HCT116 (cell line): ENCODE results near the gene METTL15.

Source experiments
- EZH2 ChIP-seq: fragments of 200-600 bp; sonication (generic); IDR thresholded peaks from 2 replicates; pipeline ENCODE4 v1.6.1; 2017; ENCODE audit warnings: antibody characterized with exemption, mixed run types
- EZH2phosphoT487 ChIP-seq: fragments of 200-600 bp; IDR thresholded peaks from 2 replicates; pipeline ENCODE4 v1.6.1; 2018; ENCODE audit warnings: antibody characterized with exemption, borderline replicate concordance
- POLR2A ChIP-seq: IDR thresholded peaks from 2 replicates; pipeline ENCODE4 v1.7.0; 2011; ENCODE audit warnings: borderline replicate concordance; ENCODE audit not compliant: insufficient read depth, insufficient read length; ENCODE audit errors: extremely low read depth
- POLR2AphosphoS5 ChIP-seq: IDR thresholded peaks from 2 replicates; pipeline ENCODE4 v1.6.1; 2011; ENCODE audit warnings: mild to moderate bottlenecking, low read depth, low read length, moderate library complexity
- SIN3A ChIP-seq: IDR thresholded peaks from 2 replicates; pipeline ENCODE4 v1.6.1; 2012; ENCODE audit warnings: low read depth
- SP1 ChIP-seq: IDR thresholded peaks from 2 replicates; pipeline ENCODE4 v1.6.1; 2012; ENCODE audit warnings: low read depth
- TF ChIP-seq, protein P1 (sequence below), 3 experiments: fragments of 200-600 bp in 1 of 3; sonication (generic) in 1 of 3; IDR thresholded peaks in 2 of 3; conservative IDR thresholded peaks in 1 of 3; 2 replicates each; pipeline ENCODE4 v1.5.1; 2012 to 2017; ENCODE audit warnings: low read depth in 2 of 3, low read length in 2 of 3, antibody characterized with exemption in 1 of 3, borderline replicate concordance in 1 of 3, control low read depth in 1 of 3, mild to moderate bottlenecking in 1 of 3, mixed read lengths in 1 of 3, mixed run types in 1 of 3, moderate library complexity in 1 of 3; ENCODE audit not compliant: insufficient read depth in 1 of 3
- TF ChIP-seq, protein P2 (sequence below): IDR thresholded peaks from 2 replicates; pipeline ENCODE4 v1.6.1; 2011; ENCODE audit warnings: mild to moderate bottlenecking, low read length, moderate library complexity; ENCODE audit not compliant: insufficient replicate concordance; ENCODE audit errors: extremely low read depth
- TF ChIP-seq, protein P3 (sequence below): IDR thresholded peaks from 2 replicates; pipeline ENCODE4 v1.6.1; 2012
- TF ChIP-seq, protein P4 (sequence below): IDR thresholded peaks from 2 replicates; pipeline ENCODE4 v1.6.1; 2012; ENCODE audit warnings: low read depth

DNA sequence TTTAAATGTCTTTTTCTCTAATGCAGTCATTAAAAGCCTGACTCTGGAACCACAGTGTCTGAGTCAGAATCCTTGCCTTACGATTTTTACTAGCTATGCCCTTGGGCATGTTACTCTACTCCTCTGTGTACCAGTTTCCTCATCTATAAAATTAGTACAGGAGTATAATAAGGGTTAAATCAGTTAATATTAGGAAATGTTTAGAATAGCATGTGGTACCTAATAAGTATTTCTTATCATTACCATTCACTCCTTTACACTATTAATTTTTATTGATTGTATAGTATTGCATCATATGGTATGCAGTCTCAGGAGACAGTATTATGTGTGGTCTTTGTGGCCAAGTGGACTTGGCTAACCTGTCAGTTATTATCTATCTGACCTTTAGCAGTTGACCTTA lies 68.2 kb downstream of the METTL15 start:
- TF ChIP-seq POLR2A, result no peak
- TF ChIP-seq, protein P1, sequence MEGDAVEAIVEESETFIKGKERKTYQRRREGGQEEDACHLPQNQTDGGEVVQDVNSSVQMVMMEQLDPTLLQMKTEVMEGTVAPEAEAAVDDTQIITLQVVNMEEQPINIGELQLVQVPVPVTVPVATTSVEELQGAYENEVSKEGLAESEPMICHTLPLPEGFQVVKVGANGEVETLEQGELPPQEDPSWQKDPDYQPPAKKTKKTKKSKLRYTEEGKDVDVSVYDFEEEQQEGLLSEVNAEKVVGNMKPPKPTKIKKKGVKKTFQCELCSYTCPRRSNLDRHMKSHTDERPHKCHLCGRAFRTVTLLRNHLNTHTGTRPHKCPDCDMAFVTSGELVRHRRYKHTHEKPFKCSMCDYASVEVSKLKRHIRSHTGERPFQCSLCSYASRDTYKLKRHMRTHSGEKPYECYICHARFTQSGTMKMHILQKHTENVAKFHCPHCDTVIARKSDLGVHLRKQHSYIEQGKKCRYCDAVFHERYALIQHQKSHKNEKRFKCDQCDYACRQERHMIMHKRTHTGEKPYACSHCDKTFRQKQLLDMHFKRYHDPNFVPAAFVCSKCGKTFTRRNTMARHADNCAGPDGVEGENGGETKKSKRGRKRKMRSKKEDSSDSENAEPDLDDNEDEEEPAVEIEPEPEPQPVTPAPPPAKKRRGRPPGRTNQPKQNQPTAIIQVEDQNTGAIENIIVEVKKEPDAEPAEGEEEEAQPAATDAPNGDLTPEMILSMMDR (IDR thresholded peaks at IDR 0.05 in 2 of 3, conservative IDR thresholded peaks at IDR 0.05 in 1 of 3; ENCODE audit: borderline replicate concordance in 1 of 3, insufficient read depth in 1 of 3, low read depth in 2 of 3, low read length in 2 of 3), result no peak
- no peak for TF ChIP-seq EZH2
- TF ChIP-seq, protein P2, sequence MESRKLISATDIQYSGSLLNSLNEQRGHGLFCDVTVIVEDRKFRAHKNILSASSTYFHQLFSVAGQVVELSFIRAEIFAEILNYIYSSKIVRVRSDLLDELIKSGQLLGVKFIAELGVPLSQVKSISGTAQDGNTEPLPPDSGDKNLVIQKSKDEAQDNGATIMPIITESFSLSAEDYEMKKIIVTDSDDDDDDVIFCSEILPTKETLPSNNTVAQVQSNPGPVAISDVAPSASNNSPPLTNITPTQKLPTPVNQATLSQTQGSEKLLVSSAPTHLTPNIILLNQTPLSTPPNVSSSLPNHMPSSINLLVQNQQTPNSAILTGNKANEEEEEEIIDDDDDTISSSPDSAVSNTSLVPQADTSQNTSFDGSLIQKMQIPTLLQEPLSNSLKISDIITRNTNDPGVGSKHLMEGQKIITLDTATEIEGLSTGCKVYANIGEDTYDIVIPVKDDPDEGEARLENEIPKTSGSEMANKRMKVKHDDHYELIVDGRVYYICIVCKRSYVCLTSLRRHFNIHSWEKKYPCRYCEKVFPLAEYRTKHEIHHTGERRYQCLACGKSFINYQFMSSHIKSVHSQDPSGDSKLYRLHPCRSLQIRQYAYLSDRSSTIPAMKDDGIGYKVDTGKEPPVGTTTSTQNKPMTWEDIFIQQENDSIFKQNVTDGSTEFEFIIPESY, result no peak
- no peak for TF ChIP-seq SIN3A
- no peak for TF ChIP-seq POLR2AphosphoS5
- TF ChIP-seq, protein P3, sequence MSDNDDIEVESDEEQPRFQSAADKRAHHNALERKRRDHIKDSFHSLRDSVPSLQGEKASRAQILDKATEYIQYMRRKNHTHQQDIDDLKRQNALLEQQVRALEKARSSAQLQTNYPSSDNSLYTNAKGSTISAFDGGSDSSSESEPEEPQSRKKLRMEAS, result no peak
- TF ChIP-seq EZH2phosphoT487, result no peak
- TF ChIP-seq, protein P4, sequence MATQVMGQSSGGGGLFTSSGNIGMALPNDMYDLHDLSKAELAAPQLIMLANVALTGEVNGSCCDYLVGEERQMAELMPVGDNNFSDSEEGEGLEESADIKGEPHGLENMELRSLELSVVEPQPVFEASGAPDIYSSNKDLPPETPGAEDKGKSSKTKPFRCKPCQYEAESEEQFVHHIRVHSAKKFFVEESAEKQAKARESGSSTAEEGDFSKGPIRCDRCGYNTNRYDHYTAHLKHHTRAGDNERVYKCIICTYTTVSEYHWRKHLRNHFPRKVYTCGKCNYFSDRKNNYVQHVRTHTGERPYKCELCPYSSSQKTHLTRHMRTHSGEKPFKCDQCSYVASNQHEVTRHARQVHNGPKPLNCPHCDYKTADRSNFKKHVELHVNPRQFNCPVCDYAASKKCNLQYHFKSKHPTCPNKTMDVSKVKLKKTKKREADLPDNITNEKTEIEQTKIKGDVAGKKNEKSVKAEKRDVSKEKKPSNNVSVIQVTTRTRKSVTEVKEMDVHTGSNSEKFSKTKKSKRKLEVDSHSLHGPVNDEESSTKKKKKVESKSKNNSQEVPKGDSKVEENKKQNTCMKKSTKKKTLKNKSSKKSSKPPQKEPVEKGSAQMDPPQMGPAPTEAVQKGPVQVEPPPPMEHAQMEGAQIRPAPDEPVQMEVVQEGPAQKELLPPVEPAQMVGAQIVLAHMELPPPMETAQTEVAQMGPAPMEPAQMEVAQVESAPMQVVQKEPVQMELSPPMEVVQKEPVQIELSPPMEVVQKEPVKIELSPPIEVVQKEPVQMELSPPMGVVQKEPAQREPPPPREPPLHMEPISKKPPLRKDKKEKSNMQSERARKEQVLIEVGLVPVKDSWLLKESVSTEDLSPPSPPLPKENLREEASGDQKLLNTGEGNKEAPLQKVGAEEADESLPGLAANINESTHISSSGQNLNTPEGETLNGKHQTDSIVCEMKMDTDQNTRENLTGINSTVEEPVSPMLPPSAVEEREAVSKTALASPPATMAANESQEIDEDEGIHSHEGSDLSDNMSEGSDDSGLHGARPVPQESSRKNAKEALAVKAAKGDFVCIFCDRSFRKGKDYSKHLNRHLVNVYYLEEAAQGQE, result no peak
- TF ChIP-seq SP1, result peak; percentile 30; the same call in 1 of the 2 replicates
